H1 (cell line): ENCODE data around the gene VEZT. TPM values are rescaled to one million over a fixed set of nuclear protein-coding genes. Genes with fewer than 3 reads are reported as not detected.

Experiments used
- CTCF ChIA-PET: fragments of 300-600 bp; sonication (Branson Sonifier 250); formaldehyde crosslinking; loops from one replicate; lab custom pipeline; 2021; ENCODE audit not compliant: partially characterized antibody; lab: Charles Lee
- POLR2A ChIA-PET: fragments of 300-600 bp; sonication (Branson Sonifier 250); formaldehyde crosslinking; loops from one replicate; lab custom pipeline; 2021; ENCODE audit warnings: inconsistent platforms; ENCODE audit not compliant: partially characterized antibody; lab: Charles Lee
- DNase-seq, 2 experiments: peaks; one replicate each; pipeline versions ENCODE4 v3.0.0 to v3.0.0-alpha.2; 2010 to 2022; ENCODE audit warnings: low spot score in 2 of 2, low read depth in 1 of 2, mixed read lengths in 1 of 2
- FAIRE-seq: peaks from 2 replicates; lab custom pipeline; 2011; peaks lifted over from hg19 to GRCh38; lab: Jason Lieb, UNC
- H2AFZ ChIP-seq: 2 replicates; pipeline ENCODE4 v1.8.1; 2012; ENCODE audit warnings: low read length, inconsistent platforms
- H2AK5ac ChIP-seq: 2 replicates; pipeline ENCODE4 v1.6.1; 2013; ENCODE audit warnings: low read depth, low read length
- H2BK120ac ChIP-seq: replicated peaks from 2 replicates; pipeline ENCODE3; 2013; ENCODE audit warnings: low read depth, low read length, inconsistent platforms
- H2BK12ac ChIP-seq: 2 replicates; pipeline ENCODE4 v1.6.1; 2013; ENCODE audit warnings: low read depth, low read length
- H2BK15ac ChIP-seq: 2 replicates; pipeline ENCODE4 v1.6.1; 2013; ENCODE audit warnings: low read length
- H2BK20ac ChIP-seq: 2 replicates; pipeline ENCODE4 v1.6.1; 2013; ENCODE audit warnings: low read length
- H2BK5ac ChIP-seq: 2 replicates; pipeline ENCODE4 v1.6.1; 2013; ENCODE audit warnings: low read depth, low read length
- H3K14ac ChIP-seq: 2 replicates; pipeline ENCODE4 v1.6.1; 2013; ENCODE audit warnings: inconsistent platforms; ENCODE audit not compliant: insufficient read length
- H3K18ac ChIP-seq: 2 replicates; pipeline ENCODE4 v1.6.1; 2013; ENCODE audit warnings: low read length; ENCODE audit errors: extremely low read depth
- H3K23ac ChIP-seq: 2 replicates; pipeline ENCODE4 v1.6.1; 2013; ENCODE audit warnings: inconsistent platforms; ENCODE audit not compliant: insufficient read length
- H3K23me2 ChIP-seq: 2 replicates; pipeline ENCODE4 v1.6.1; 2013; ENCODE audit warnings: low read depth, low read length
- H3K27ac ChIP-seq: 2 replicates; pipeline ENCODE4 v1.6.1; 2011; ENCODE audit warnings: low read depth, low read length, inconsistent platforms
- H3K27me3 ChIP-seq, 4 experiments: replicated peaks in 1 of 4; 1 replicate in 1 of 4; 2 replicates in 3 of 4; pipeline versions ENCODE4 v1.6.1 to v1.8.1; 2011 to 2013; ENCODE audit warnings: low read length in 3 of 4, mild to moderate bottlenecking in 3 of 4, inconsistent platforms in 2 of 4, mixed read lengths in 2 of 4, moderate library complexity in 1 of 4; ENCODE audit not compliant: control insufficient read depth in 3 of 4, insufficient read depth in 3 of 4; ENCODE audit errors: extremely low read depth in 1 of 4
- H3K36me3 ChIP-seq, 4 experiments: 2 replicates each; pipeline versions ENCODE4 v1.6.1 to v1.8.1; 2011 to 2013; ENCODE audit warnings: mild to moderate bottlenecking in 4 of 4, low read length in 3 of 4, moderate library complexity in 2 of 4, control low read depth in 1 of 4, inconsistent platforms in 1 of 4; ENCODE audit not compliant: insufficient read depth in 4 of 4, control insufficient read depth in 2 of 4
- H3K4ac ChIP-seq: replicated peaks from 2 replicates; pipeline ENCODE3; 2013; ENCODE audit warnings: low read length, low read depth, mixed read lengths, inconsistent platforms; ENCODE audit not compliant: insufficient read length
- H3K4me1 ChIP-seq, 4 experiments: replicated peaks in 1 of 4; 1 replicate in 1 of 4; 2 replicates in 3 of 4; pipeline versions ENCODE4 v1.6.1 to v1.8.1; 2011 to 2013; ENCODE audit warnings: low read length in 3 of 4, inconsistent platforms in 2 of 4, mixed read lengths in 1 of 4; ENCODE audit not compliant: insufficient read depth in 4 of 4, control insufficient read depth in 3 of 4
- H3K4me2 ChIP-seq, 2 experiments: 2 replicates each; pipeline versions ENCODE4 v1.6.1 to v1.8.1; 2011 to 2013; ENCODE audit warnings: low read depth in 2 of 2, low read length in 2 of 2, control low read depth in 1 of 2, inconsistent platforms in 1 of 2, mild to moderate bottlenecking in 1 of 2; ENCODE audit not compliant: insufficient read depth in 1 of 2
- H3K4me3 ChIP-seq, 4 experiments: fragments of 200-600, 300-600 bp in 1 of 4; sonication (generic), shearing (Covaris generic), sonication (Bioruptor Twin) in 1 of 4; 2 replicates each; pipeline versions ENCODE4 v1.5.1 to v1.8.1; 2011 to 2016; ENCODE audit warnings: low read length in 4 of 4, low read depth in 3 of 4, control low read depth in 2 of 4, inconsistent platforms in 2 of 4, mild to moderate bottlenecking in 2 of 4, mixed read lengths in 1 of 4, moderate library complexity in 1 of 4; ENCODE audit not compliant: insufficient read depth in 2 of 4; ENCODE audit errors: extremely low read depth in 1 of 4
- H3K56ac ChIP-seq: replicated peaks from 2 replicates; pipeline ENCODE3; 2013; ENCODE audit warnings: low read depth, mild to moderate bottlenecking, mixed read lengths, low read length, inconsistent platforms; ENCODE audit not compliant: insufficient read length
- H3K79me1 ChIP-seq: 2 replicates; pipeline ENCODE4 v1.6.1; 2013; ENCODE audit warnings: low read depth, low read length, control low read depth
- H3K79me2 ChIP-seq, 2 experiments: 2 replicates each; pipeline versions ENCODE4 v1.6.1 to v1.8.1; 2012 to 2013; ENCODE audit warnings: low read length in 2 of 2, mild to moderate bottlenecking in 2 of 2, inconsistent platforms in 1 of 2; ENCODE audit not compliant: insufficient read depth in 2 of 2, control insufficient read depth in 1 of 2
- H3K9ac ChIP-seq, 4 experiments: replicated peaks in 1 of 4; 1 replicate in 1 of 4; 2 replicates in 3 of 4; pipeline versions ENCODE4 v1.6.1 to v1.8.1; 2011 to 2013; ENCODE audit warnings: low read depth in 3 of 4, low read length in 3 of 4, control low read depth in 2 of 4, mild to moderate bottlenecking in 2 of 4, moderate library complexity in 2 of 4, inconsistent platforms in 1 of 4; ENCODE audit errors: extremely low read depth in 1 of 4
- H3K9me3 ChIP-seq, 2 experiments: 2 replicates each; pipeline versions ENCODE4 v1.6.1 to v1.8.1; 2012 to 2013; ENCODE audit warnings: mild to moderate bottlenecking in 2 of 2, moderate library complexity in 2 of 2, control low read depth in 1 of 2, inconsistent platforms in 1 of 2, low read depth in 1 of 2, low read length in 1 of 2, mixed read lengths in 1 of 2; ENCODE audit not compliant: insufficient read depth in 2 of 2
- H4K20me1 ChIP-seq, 2 experiments: replicated peaks in 1 of 2; 2 replicates each; pipeline versions ENCODE3 to v1.8.1; 2011 to 2013; ENCODE audit warnings: inconsistent platforms in 2 of 2, low read length in 2 of 2, mild to moderate bottlenecking in 1 of 2; ENCODE audit not compliant: insufficient read depth in 2 of 2, control insufficient read depth in 1 of 2
- H4K5ac ChIP-seq: 2 replicates; pipeline ENCODE4 v1.6.1; 2013; ENCODE audit warnings: low read length, low read depth, mixed read lengths, inconsistent platforms; ENCODE audit not compliant: insufficient read length
- H4K8ac ChIP-seq: 2 replicates; pipeline ENCODE4 v1.8.0; 2013; ENCODE audit warnings: mild to moderate bottlenecking, moderate library complexity, low read length, inconsistent platforms; ENCODE audit not compliant: insufficient read depth; ENCODE audit errors: extremely low read depth
- H4K91ac ChIP-seq: replicated peaks from 2 replicates; pipeline ENCODE3; 2013; ENCODE audit warnings: low read length, mixed read lengths, inconsistent platforms; ENCODE audit not compliant: insufficient read length
- CHD1 ChIP-seq: IDR thresholded peaks from 2 replicates; pipeline ENCODE4 v1.6.1; 2012; ENCODE audit warnings: low read depth, low read length, improper control_type of control experiment
- CREB1 ChIP-seq: IDR thresholded peaks from 2 replicates; pipeline ENCODE4 v1.6.1; 2012; ENCODE audit warnings: inconsistent platforms
- SIX5 ChIP-seq: IDR thresholded peaks from 2 replicates; pipeline ENCODE4 v1.6.1; 2011; ENCODE audit warnings: mild to moderate bottlenecking, low read depth, low read length
- TCF12 ChIP-seq: IDR thresholded peaks from 2 replicates; pipeline ENCODE4 v1.6.1; 2011; ENCODE audit warnings: low read depth, mild to moderate bottlenecking, low read length
- WGBS, 2 experiments: shearing (Covaris generic) in 1 of 2; methylation state at CpG; one replicate each; pipeline versions ENCODE4 v1.1.6 to v1.1.7; 2013 to 2015; ENCODE audit warnings: low lambda C conversion rate in 2 of 2, mixed read lengths in 2 of 2, inconsistent platforms in 1 of 2, low coverage in 1 of 2, missing lambda C conversion rate in 1 of 2; ENCODE audit not compliant: insufficient replicate concordance in 2 of 2, insufficient coverage in 1 of 2, insufficient read length in 1 of 2; ENCODE audit errors: extremely low coverage in 1 of 2, missing lambda C conversion rate in 1 of 2; 5-methylcytosine and 5-hydroxymethylcytosine counted together
- polyA plus RNA-seq, 7 experiments: library from polyadenylated mRNA; depleted of rRNA in 3 of 7; stranded (reverse) in 5 of 7; unstranded in 2 of 7; fragments of >200 nt in 5 of 7; fragments of 200-250 nt in 2 of 7; gene quantifications; 1 replicate in 5 of 7; 2 replicates in 1 of 7; 4 replicates in 1 of 7; pipeline versions ENCODE4 v1.2.1 to v1.2.3, GENCODE V29; 2011 to 2013; ENCODE audit warnings: missing spikeins in 2 of 7, mixed read lengths in 2 of 7
- total RNA-seq: library from RNA; stranded (reverse); fragmentation: NEBNext Ultra II Directional; extraction: Animal tissue kit (Norgen Biotek cat#: 25700); gene quantifications from 2 replicates; pipeline ENCODE4 v1.2.1, GENCODE V29; 2021

Gene VEZT
- total and polyA plus RNA-seq, 2 of the 8 experiments (the other 6 are each of a cell fraction or from before 2014, with no cell fraction given): 44.0 to 56.1 TPM

- Histone ChIP-seq H2BK15ac (no peak overlapping the region), H3K79me2 (peaks cover 13 to 88% of the 10 kb centered on the region in 2 experiments), H3K56ac (no peak overlapping the region), H3K4ac (no peak overlapping the region), H3K79me1 (peaks cover 4% of the 10 kb centered on the region; the same call in 1 of the 2 replicates), H3K36me3 (peaks cover 0 to 1% (median 0%) of the 10 kb centered on the region in 4 experiments; a peak in 1 of 8 replicates), H3K23me2 (peaks cover 7% of the 10 kb centered on the region), H4K91ac (no peak overlapping the region), H3K4me3 (peak overlapping the region; percentile 64 to 93 (median 86)), H2AK5ac (no peak overlapping the region), H3K18ac (no peak overlapping the region), H3K27me3 (no peaks in the 10 kb centered on the region), H3K23ac (no peak overlapping the region), H2BK20ac (no peak overlapping the region), H3K27ac (no peak overlapping the region), H3K9me3 (no peaks in the 10 kb centered on the region)
- FAIRE-seq (peak; percentile 28), DNase-seq (no peak)
- WGBS, 2 experiments: 5% methylated on average over 1 of the region's 1 CpG; no CpG with 5 or more reads in 1 of the 2 experiments
- POLR2A ChIA-PET: interaction anchor here (0.6 to 9.0 kb wide), 5 partner anchors 9 to 184 kb away, joined by 3 to 89 read pairs (median 11); no protein-coding TSS in a partner anchor
- TF ChIP-seq CHD1 (no peak), CREB1 (no peak), TCF12 (no peak), SIX5 (no peak)
- TF ChIP-seq, all 59 proteins: peak for 0
- Histone ChIP-seq H2AFZ (no peak overlapping the region), H4K5ac (peak overlapping the region; percentile 62), H2BK120ac (no peak overlapping the region), H3K9ac (no peak overlapping the region), H2BK12ac (no peak overlapping the region), H3K4me2 (peak overlapping the region; percentile 45 to 67), H3K4me1 (peaks cover 0 to 4% (median 2%) of the 10 kb centered on the region in 4 experiments; a peak in 3 of 7 replicates), H4K20me1 (peaks cover 0 to 1% of the 10 kb centered on the region in 2 experiments), H3K14ac (no peak overlapping the region), H4K8ac (no peak overlapping the region), H2BK5ac (no peak overlapping the region)
- CTCF ChIA-PET: interaction anchor here (0.6 to 1.9 kb wide), 3 partner anchors 72 to 98 kb away, joined by 3 to 5 read pairs (median 3); no protein-coding TSS in a partner anchor
Measured at GRCh38 chr12:95215949-95216348, 1.7 kb upstream of the VEZT start.
